ENCODE measurements around the gene TNPO1.
A peak's percentile ranks its signal among the peaks of the same experiment; 100 is the strongest.

The TNPO1 gene

GRCh38 chr5:72955143-72955767, 138.8 kb downstream of the TNPO1 start:
- no peaks in the 10 kb centered on the region for H4K20me1 ChIP-seq (ENCODE audit: insufficient read depth, low read length)
- H3K9me3 ChIP-seq (replicated peaks; ENCODE audit: insufficient read depth, low read length), result no peaks in the 10 kb centered on the region
- no peaks in the 10 kb centered on the region for H3F3A ChIP-seq (ENCODE audit: insufficient read depth, low read length)
- H3K27me3 ChIP-seq (replicated peaks; ENCODE audit: insufficient read depth, low read length), result no peaks in the 10 kb centered on the region
- peak overlapping the region; percentile 32; the same call in 1 of the 2 replicates for H3K9ac ChIP-seq (ENCODE audit: low read length)
- H3K36me3 ChIP-seq (replicated peaks; ENCODE audit: insufficient read depth, low read length), result no peaks in the 10 kb centered on the region
- no peak overlapping the region for H3K27ac ChIP-seq (ENCODE audit: low read length)
- DNase-seq, result peak; percentile 8
- H3K4me1 ChIP-seq (ENCODE audit: low read length), result peaks cover 5% of the 10 kb centered on the region; the same call in 1 of the 2 replicates
- no peaks in the 10 kb centered on the region for H3K79me2 ChIP-seq (ENCODE audit: low read length)
- H2AFZ ChIP-seq (ENCODE audit: low read length), result peak overlapping the region; percentile 82
- peak overlapping the region; percentile 71 for H3K4me2 ChIP-seq (ENCODE audit: low read depth, low read length)
- H3K4me3 ChIP-seq (ENCODE audit: low read length), result peak overlapping the region; percentile 77
- TF ChIP-seq EZH2phosphoT487 (IDR thresholded peaks at IDR 0.05; ENCODE audit: low read length), result no peak
- no peak for TF ChIP-seq CTCF (IDR thresholded peaks at IDR 0.05; ENCODE audit: low read length)
- no peak for TF ChIP-seq EZH2 (optimal IDR thresholded peaks at IDR 0.05; ENCODE audit: low read depth, low read length)
- H3K9me2 ChIP-seq (replicated peaks; ENCODE audit: insufficient read depth, low read length), result no peaks in the 10 kb centered on the region

GRCh38 chr5:72955768-72956323, 139.4 kb downstream of the TNPO1 start, which contains the start of gene FCHO2:
TSS of gene FCHO2 (plus strand) at chr5:72956041. CDS start at chr5:72956097, 56 bp downstream.
- DNase-seq, result peak; percentile 95

GRCh38 chr5:72956324-72957140, 140.1 kb downstream of the TNPO1 start:
- no peaks in the 10 kb centered on the region for H3K9me3 ChIP-seq (replicated peaks; ENCODE audit: insufficient read depth, low read length)
- no peaks in the 10 kb centered on the region for H3K79me2 ChIP-seq (ENCODE audit: low read length)
- H3K9ac ChIP-seq (ENCODE audit: low read length), result peak overlapping the region; percentile 44; the same call in 1 of the 2 replicates
- H2AFZ ChIP-seq (ENCODE audit: low read length), result peak overlapping the region; percentile 82
- peaks cover 5% of the 10 kb centered on the region; the same call in 1 of the 2 replicates for H3K4me1 ChIP-seq (ENCODE audit: low read length)
- no peaks in the 10 kb centered on the region for H3K36me3 ChIP-seq (replicated peaks; ENCODE audit: insufficient read depth, low read length)
- TF ChIP-seq EZH2 (optimal IDR thresholded peaks at IDR 0.05; ENCODE audit: low read depth, low read length) (no peak), EZH2phosphoT487 (IDR thresholded peaks at IDR 0.05; ENCODE audit: low read length) (no peak), CTCF (IDR thresholded peaks at IDR 0.05; ENCODE audit: low read length) (no peak)
- H4K20me1 ChIP-seq (ENCODE audit: insufficient read depth, low read length), result no peaks in the 10 kb centered on the region
- no peak overlapping the region for H3K27ac ChIP-seq (ENCODE audit: low read length)
- no peaks in the 10 kb centered on the region for H3F3A ChIP-seq (ENCODE audit: insufficient read depth, low read length)
- peak overlapping the region; percentile 77 for H3K4me3 ChIP-seq (ENCODE audit: low read length)
- peak; percentile 39 for DNase-seq
- no peaks in the 10 kb centered on the region for H3K9me2 ChIP-seq (replicated peaks; ENCODE audit: insufficient read depth, low read length)
- peak overlapping the region; percentile 73 for H3K4me2 ChIP-seq (ENCODE audit: low read depth, low read length)
- H3K27me3 ChIP-seq (replicated peaks; ENCODE audit: insufficient read depth, low read length), result no peaks in the 10 kb centered on the region

More at GRCh38 chr5:72955768-72956323, 139.4 kb downstream of the TNPO1 start, which contains the start of gene FCHO2:
- Histone ChIP-seq H2AFZ (ENCODE audit: low read length) (peak within 1 kb of the TSS; percentile 82), H4K20me1 (ENCODE audit: insufficient read depth, low read length) (no peaks in the 10 kb centered on the region), H3K36me3 (replicated peaks; ENCODE audit: insufficient read depth, low read length) (no peaks in the 10 kb centered on the region), H3K4me1 (ENCODE audit: low read length) (peaks cover 5% of the 10 kb centered on the region; the same call in 1 of the 2 replicates), H3K79me2 (ENCODE audit: low read length) (no peaks in the 10 kb centered on the region), H3F3A (ENCODE audit: insufficient read depth, low read length) (no peaks in the 10 kb centered on the region), H3K9me3 (replicated peaks; ENCODE audit: insufficient read depth, low read length) (no peaks in the 10 kb centered on the region), H3K4me2 (ENCODE audit: low read depth, low read length) (peak within 1 kb of the TSS; percentile 73), H3K9me2 (replicated peaks; ENCODE audit: insufficient read depth, low read length) (no peaks in the 10 kb centered on the region), H3K4me3 (ENCODE audit: low read length) (peak within 1 kb of the TSS; percentile 77), H3K27me3 (replicated peaks; ENCODE audit: insufficient read depth, low read length) (no peaks in the 10 kb centered on the region), H3K9ac (ENCODE audit: low read length) (peak within 1 kb of the TSS; percentile 44; the same call in 1 of the 2 replicates), H3K27ac (ENCODE audit: low read length) (no peak within 1 kb of the TSS)
- TF ChIP-seq CTCF (IDR thresholded peaks at IDR 0.05; ENCODE audit: low read length), result peak; percentile 73
- no peak for TF ChIP-seq EZH2 (optimal IDR thresholded peaks at IDR 0.05; ENCODE audit: low read depth, low read length)
